Measurements from ENCODE around the gene KRTAP12-2.

DNA sequence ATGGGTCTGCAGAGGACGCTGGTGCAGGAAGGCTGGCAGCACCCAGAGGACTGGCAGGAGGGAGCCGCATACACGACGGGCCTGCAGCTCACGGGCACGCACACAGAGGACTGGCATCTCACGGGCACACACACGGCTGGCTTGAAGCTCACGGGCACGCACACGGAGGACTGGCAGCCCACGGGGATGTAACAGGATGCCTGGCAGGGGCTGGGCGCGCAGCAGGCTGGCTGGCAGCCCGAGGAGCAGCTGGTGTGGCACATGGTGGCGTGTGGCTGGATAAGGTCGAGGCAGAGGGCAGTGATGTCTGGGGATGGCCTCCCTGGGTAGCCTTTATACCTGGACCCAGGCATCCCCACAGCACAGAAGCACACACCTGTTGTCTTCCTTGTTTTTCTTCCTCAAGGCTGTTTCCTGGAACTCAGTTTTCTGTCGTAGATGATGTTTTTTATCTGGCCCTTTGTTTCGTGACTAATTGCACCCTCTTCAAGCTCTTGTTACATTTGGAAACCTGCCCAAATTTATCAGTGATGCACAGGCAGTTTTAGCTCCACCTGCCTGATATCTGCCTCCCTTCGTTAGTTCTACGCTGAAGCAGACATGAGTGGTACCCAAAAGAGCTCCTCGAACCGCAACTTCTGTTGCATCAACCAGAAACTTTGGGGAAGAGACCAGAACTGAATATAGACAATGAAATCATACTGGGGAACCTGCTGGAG is 15.3 kb upstream of the KRTAP12-2 start, which contains the start of gene KRTAP12-1:
- TF ChIP-seq, protein P1, sequence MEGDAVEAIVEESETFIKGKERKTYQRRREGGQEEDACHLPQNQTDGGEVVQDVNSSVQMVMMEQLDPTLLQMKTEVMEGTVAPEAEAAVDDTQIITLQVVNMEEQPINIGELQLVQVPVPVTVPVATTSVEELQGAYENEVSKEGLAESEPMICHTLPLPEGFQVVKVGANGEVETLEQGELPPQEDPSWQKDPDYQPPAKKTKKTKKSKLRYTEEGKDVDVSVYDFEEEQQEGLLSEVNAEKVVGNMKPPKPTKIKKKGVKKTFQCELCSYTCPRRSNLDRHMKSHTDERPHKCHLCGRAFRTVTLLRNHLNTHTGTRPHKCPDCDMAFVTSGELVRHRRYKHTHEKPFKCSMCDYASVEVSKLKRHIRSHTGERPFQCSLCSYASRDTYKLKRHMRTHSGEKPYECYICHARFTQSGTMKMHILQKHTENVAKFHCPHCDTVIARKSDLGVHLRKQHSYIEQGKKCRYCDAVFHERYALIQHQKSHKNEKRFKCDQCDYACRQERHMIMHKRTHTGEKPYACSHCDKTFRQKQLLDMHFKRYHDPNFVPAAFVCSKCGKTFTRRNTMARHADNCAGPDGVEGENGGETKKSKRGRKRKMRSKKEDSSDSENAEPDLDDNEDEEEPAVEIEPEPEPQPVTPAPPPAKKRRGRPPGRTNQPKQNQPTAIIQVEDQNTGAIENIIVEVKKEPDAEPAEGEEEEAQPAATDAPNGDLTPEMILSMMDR (IDR thresholded peaks at IDR 0.05): no peak
- TF ChIP-seq POLR2A (IDR thresholded peaks at IDR 0.05): no peak
- TF ChIP-seq EP300 (IDR thresholded peaks at IDR 0.05): no peak
